Keratinocyte (primary cell): Measurements from ENCODE around the gene DNAH12.

Source experiments
- CTCF ChIP-seq, 3 experiments: IDR thresholded peaks in 1 of 3; conservative IDR thresholded peaks in 1 of 3; optimal IDR thresholded peaks in 1 of 3; 2 replicates in 2 of 3; 3 replicates in 1 of 3; pipeline versions ENCODE3 to v1.5.1; 2011; ENCODE audit warnings: low read length in 3 of 3, mild to moderate bottlenecking in 3 of 3, moderate library complexity in 2 of 3, control low read depth in 1 of 3, inconsistent platforms in 1 of 3; ENCODE audit not compliant: insufficient read depth in 2 of 3; ENCODE audit errors: extremely low read depth in 1 of 3
- EZH2 ChIP-seq: IDR thresholded peaks from one replicate; pipeline ENCODE4 v1.6.1; 2012; ENCODE audit warnings: inconsistent platforms, mild to moderate bottlenecking, low read length, moderate library complexity

- TF ChIP-seq CTCF (optimal IDR thresholded peaks at IDR 0.05 in 1 of 3, IDR thresholded peaks at IDR 0.05 in 1 of 3, conservative IDR thresholded peaks at IDR 0.05 in 1 of 3; ENCODE audit: extremely low read depth in 1 of 3, insufficient read depth in 2 of 3, low read length in 3 of 3): no peak
- TF ChIP-seq EZH2: no peak
Observed at GRCh38 chr3:57569859-57570450, 25.8 kb upstream of the DNAH12 start.
